Activated naive CD8-positive, alpha-beta T cell treated with anti-CD3 and anti-CD28 coated beads, Interleukin-2, amount 50 U/mL, for 24 hours (primary cell): ENCODE results near the gene POLR3K.
A peak's percentile ranks its signal among the peaks of the same experiment; 100 is the strongest.
"Not testable (repeated sequence)": the region's sequence is repeated elsewhere in the genome, so short reads cannot be mapped to it uniquely, and the experiment has no call there.

Experiments
- ATAC-seq: fragments of 150-1000 bp; cut with Tn5 transposase; one replicate; pipeline ENCODE4 v1.10.0; 2021
- DNase-seq: peaks from one replicate; pipeline ENCODE4 v3.0.0; 2021
- H3K27ac Mint-ChIP-seq: one replicate; pipeline ENCODE4 v1.8.0; 2021; ENCODE audit warnings: mild to moderate bottlenecking, mixed read lengths
- H3K27me3 Mint-ChIP-seq: one replicate; pipeline ENCODE4 v1.8.0; 2021; ENCODE audit warnings: mixed read lengths
- H3K36me3 Mint-ChIP-seq: one replicate; pipeline ENCODE4 v1.8.0; 2021; ENCODE audit warnings: low read depth, mixed read lengths
- H3K4me1 Mint-ChIP-seq: one replicate; pipeline ENCODE4 v1.8.0; 2021; ENCODE audit warnings: mixed read lengths
- H3K4me3 Mint-ChIP-seq: one replicate; pipeline ENCODE4 v1.8.0; 2021; ENCODE audit warnings: mild to moderate bottlenecking, moderate library complexity, mixed read lengths
- H3K9me3 Mint-ChIP-seq: one replicate; pipeline ENCODE4 v1.8.0; 2021; ENCODE audit warnings: mixed read lengths

The POLR3K gene

GRCh38 chr16:46510-46909 is 6.9 kb downstream of the POLR3K start:
- not testable (repeated sequence) for ATAC-seq

GRCh38 chr16:45454-45853 is 8.0 kb downstream of the POLR3K start:
- Mint-ChIP-seq H3K4me1 (peaks cover 22% of the 10 kb centered on the region), H3K4me3 (no peak overlapping the region), H3K27me3 (no peaks in the 10 kb centered on the region), H3K36me3 (peaks cover 67% of the 10 kb centered on the region), H3K9me3 (no peaks in the 10 kb centered on the region), H3K27ac (no peak overlapping the region)
- DNase-seq: no peak
- no peak for ATAC-seq

More at GRCh38 chr16:46510-46909, 6.9 kb downstream of the POLR3K start:
- not testable (repeated sequence) for H3K9me3 Mint-ChIP-seq, H3K27me3 Mint-ChIP-seq, H3K27ac Mint-ChIP-seq, H3K4me3 Mint-ChIP-seq, DNase-seq
- Mint-ChIP-seq H3K36me3 (peaks cover 73% of the 10 kb centered on the region), H3K4me1 (peaks cover 33% of the 10 kb centered on the region)

- Mint-ChIP-seq H3K4me1 (peaks cover 22% of the 10 kb centered on the region), H3K4me3 (no peak overlapping the region), H3K27me3 (no peaks in the 10 kb centered on the region), H3K27ac (no peak overlapping the region), H3K9me3 (no peaks in the 10 kb centered on the region), H3K36me3 (peaks cover 62% of the 10 kb centered on the region)
- DNase-seq (no peak), ATAC-seq (no peak)
Observed at GRCh38 chr16:44655-45054, 8.8 kb downstream of the POLR3K start.

- Mint-ChIP-seq H3K4me1 (peaks cover 35% of the 10 kb centered on the region), H3K27me3 (no peaks in the 10 kb centered on the region), H3K27ac (no peak overlapping the region), H3K9me3 (no peaks in the 10 kb centered on the region), H3K4me3 (no peak overlapping the region), H3K36me3 (peaks cover 56% of the 10 kb centered on the region)
- DNase-seq (no peak), ATAC-seq (no peak)
Observed at GRCh38 chr16:43294-43693, 10.1 kb downstream of the POLR3K start.

GRCh38 chr16:42691-43090 is 10.7 kb downstream of the POLR3K start:
- Mint-ChIP-seq H3K27me3 (no peaks in the 10 kb centered on the region), H3K27ac (no peak overlapping the region), H3K36me3 (peaks cover 52% of the 10 kb centered on the region), H3K4me3 (no peak overlapping the region), H3K4me1 (peaks cover 34% of the 10 kb centered on the region), H3K9me3 (no peaks in the 10 kb centered on the region)
- ATAC-seq (no peak), DNase-seq (no peak)

- Mint-ChIP-seq H3K9me3 (no peaks in the 10 kb centered on the region), H3K36me3 (peaks cover 49% of the 10 kb centered on the region), H3K4me3 (no peak overlapping the region), H3K4me1 (peaks cover 36% of the 10 kb centered on the region), H3K27ac (no peak overlapping the region), H3K27me3 (no peaks in the 10 kb centered on the region)
- no peak for DNase-seq
- no peak for ATAC-seq
Observed at GRCh38 chr16:42069-42457, 11.3 kb downstream of the POLR3K start.

GRCh38 chr16:41439-42068 is 11.9 kb downstream of the POLR3K start:
- no peak for ATAC-seq
- no peak overlapping the region for H3K27ac Mint-ChIP-seq

GRCh38 chr16:38941-39892 is 14.2 kb downstream of the POLR3K start:
- Mint-ChIP-seq H3K9me3 (no peaks in the 10 kb centered on the region), H3K4me1 (peaks cover 38% of the 10 kb centered on the region), H3K27me3 (no peaks in the 10 kb centered on the region), H3K4me3 (no peak overlapping the region), H3K36me3 (peaks cover 28% of the 10 kb centered on the region), H3K27ac (peak overlapping the region; percentile 32)
- DNase-seq (peak; percentile 46), ATAC-seq (peak; percentile 70)

More at GRCh38 chr16:41439-42068, 11.9 kb downstream of the POLR3K start:
- H3K4me1 Mint-ChIP-seq: peaks cover 36% of the 10 kb centered on the region
- H3K9me3 Mint-ChIP-seq: no peaks in the 10 kb centered on the region
- peaks cover 47% of the 10 kb centered on the region for H3K36me3 Mint-ChIP-seq
- H3K27me3 Mint-ChIP-seq: no peaks in the 10 kb centered on the region
- no peak for DNase-seq
- no peak overlapping the region for H3K4me3 Mint-ChIP-seq

- Mint-ChIP-seq H3K36me3 (peaks cover 21% of the 10 kb centered on the region), H3K4me1 (peaks cover 40% of the 10 kb centered on the region)
- ATAC-seq, H3K4me3 Mint-ChIP-seq, H3K27ac Mint-ChIP-seq, H3K9me3 Mint-ChIP-seq, H3K27me3 Mint-ChIP-seq, DNase-seq: not testable (repeated sequence)
Observed at GRCh38 chr16:38206-38605, 15.2 kb downstream of the POLR3K start.

- Mint-ChIP-seq H3K27ac (no peak overlapping the region), H3K9me3 (no peaks in the 10 kb centered on the region), H3K4me3 (no peak overlapping the region), H3K36me3 (peaks cover 14% of the 10 kb centered on the region), H3K27me3 (no peaks in the 10 kb centered on the region), H3K4me1 (peaks cover 35% of the 10 kb centered on the region)
- no peak for DNase-seq
- no peak for ATAC-seq
Observed at GRCh38 chr16:37511-37910, 15.9 kb downstream of the POLR3K start.

- no peak for DNase-seq
- no peaks in the 10 kb centered on the region for H3K27me3 Mint-ChIP-seq
- peaks cover 6% of the 10 kb centered on the region for H3K36me3 Mint-ChIP-seq
- H3K9me3 Mint-ChIP-seq: no peaks in the 10 kb centered on the region
- no peak overlapping the region for H3K4me3 Mint-ChIP-seq
- H3K4me1 Mint-ChIP-seq: peaks cover 27% of the 10 kb centered on the region
- peak overlapping the region; percentile 16 for H3K27ac Mint-ChIP-seq
- ATAC-seq: no peak
Observed at GRCh38 chr16:36336-36984, 16.9 kb downstream of the POLR3K start.

GRCh38 chr16:35678-36305 is 17.6 kb downstream of the POLR3K start:
- peak overlapping the region; percentile 16 for H3K27ac Mint-ChIP-seq
- peaks cover 2% of the 10 kb centered on the region for H3K36me3 Mint-ChIP-seq
- H3K9me3 Mint-ChIP-seq: no peaks in the 10 kb centered on the region
- peaks cover 27% of the 10 kb centered on the region for H3K4me1 Mint-ChIP-seq
- H3K4me3 Mint-ChIP-seq: no peak overlapping the region
- no peaks in the 10 kb centered on the region for H3K27me3 Mint-ChIP-seq
- no peak for ATAC-seq
- no peak for DNase-seq

GRCh38 chr16:35011-35677 is 18.3 kb downstream of the POLR3K start:
- Mint-ChIP-seq H3K4me3 (peak overlapping the region; percentile 0), H3K27ac (no peak overlapping the region), H3K27me3 (no peaks in the 10 kb centered on the region), H3K4me1 (peaks cover 26% of the 10 kb centered on the region), H3K36me3 (peaks cover 2% of the 10 kb centered on the region), H3K9me3 (no peaks in the 10 kb centered on the region)
- DNase-seq: no peak
- no peak for ATAC-seq

GRCh38 chr16:34648-34987 is 18.8 kb downstream of the POLR3K start:
- Mint-ChIP-seq H3K9me3 (no peaks in the 10 kb centered on the region), H3K4me3 (peak overlapping the region; percentile 0), H3K27me3 (no peaks in the 10 kb centered on the region), H3K36me3 (peaks cover 2% of the 10 kb centered on the region), H3K4me1 (peaks cover 21% of the 10 kb centered on the region), H3K27ac (no peak overlapping the region)
- DNase-seq (no peak), ATAC-seq (no peak)
